ENCODE data around the gene TUBA4B. TPM values are rescaled to one million over a fixed set of nuclear protein-coding genes. Genes with fewer than 3 reads are reported as not detected.

TUBA4B gene
- total RNA-seq = 0.11 TPM in 1 of 2 replicates, not detected in the other

DNA sequence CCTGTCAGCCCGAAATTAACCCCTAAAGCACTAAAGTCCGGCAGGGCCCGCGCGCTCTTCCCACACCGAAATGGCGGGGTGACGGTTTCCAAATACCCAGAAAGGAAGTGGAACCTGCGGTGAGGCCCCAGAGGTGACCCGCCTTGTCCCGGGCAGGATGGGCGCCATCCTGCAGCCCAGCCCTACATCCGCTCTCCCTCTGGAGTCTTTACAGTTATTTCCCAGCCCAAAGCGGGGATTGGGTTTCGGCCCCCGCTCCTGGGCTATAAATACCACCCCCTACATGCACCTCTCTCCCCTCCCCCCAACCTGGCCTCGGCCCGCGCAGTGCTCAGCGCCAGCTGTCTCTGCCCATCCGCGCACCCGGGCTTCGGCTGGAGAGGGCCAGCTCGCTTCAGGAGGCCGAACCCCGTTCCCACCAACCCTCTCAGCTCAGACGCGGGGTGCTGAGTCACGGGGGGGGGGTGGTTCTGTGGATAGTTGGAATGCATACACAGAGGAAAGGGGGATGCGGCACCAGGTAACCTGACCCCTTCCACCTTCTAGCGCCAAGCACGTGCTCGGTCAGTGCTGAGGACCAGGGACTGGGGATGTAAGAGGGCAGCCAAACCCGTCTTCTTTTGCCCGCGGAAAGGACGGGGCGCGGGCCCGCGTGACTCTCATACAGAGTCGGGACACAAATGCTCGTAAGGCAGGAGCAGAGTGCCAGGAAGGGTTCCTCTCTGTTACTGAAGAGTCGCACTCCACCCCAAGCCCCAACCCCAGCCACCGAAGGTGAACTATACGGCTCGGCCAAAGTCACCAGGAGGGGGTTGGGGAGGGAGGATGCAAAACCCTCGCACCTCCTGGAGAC is at the start of gene TUBA4B:
TUBA4B (plus strand) TSS at position 344 of the 853 bp plus-strand sequence; CDS start at position 509, 165 bp downstream.

DNA sequence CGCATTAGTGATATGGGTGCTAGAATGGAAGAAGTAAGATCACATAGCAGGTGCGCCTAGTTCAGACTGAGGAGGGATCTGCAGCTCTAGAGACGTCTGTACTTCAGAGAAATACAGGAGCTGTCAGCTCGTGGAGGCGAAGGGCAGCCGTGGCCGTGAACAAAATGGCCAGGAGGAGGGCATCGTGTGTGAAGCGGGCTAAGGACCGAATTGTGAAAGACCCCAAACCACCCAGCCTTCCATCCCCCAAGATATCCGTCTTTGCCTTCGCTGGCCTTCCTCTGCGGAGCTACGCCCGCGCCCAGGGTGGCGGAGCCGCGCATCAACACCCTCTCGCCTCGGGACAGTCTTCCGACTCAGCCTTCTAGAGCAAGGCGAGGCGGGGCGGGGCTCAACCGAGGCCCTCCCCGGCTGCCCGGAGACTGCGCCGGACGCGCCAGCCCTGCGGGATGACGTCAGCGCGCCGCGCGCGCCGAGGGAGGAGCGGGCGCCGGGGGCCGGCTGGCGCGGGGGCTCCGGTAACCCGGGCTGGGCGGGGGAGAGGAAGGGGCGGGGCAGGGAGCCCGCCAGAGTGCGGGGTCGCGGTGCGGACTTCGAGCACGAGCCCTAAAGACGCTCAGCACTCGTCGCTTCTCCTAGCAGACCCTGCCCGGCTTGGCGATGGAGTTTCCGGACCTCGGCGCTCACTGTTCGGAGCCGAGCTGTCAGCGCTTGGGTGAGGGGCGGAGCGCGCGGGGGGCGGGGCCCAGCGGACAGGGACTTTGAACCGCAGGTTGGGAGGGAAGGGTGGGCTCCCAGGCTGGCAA is 46.5 kb upstream of the TUBA4B start, which contains the start of gene ZFAND2B:
ZFAND2B (plus strand) TSS at position 455 of the 806 bp plus-strand sequence; CDS start at position 661, 206 bp downstream.

DNA sequence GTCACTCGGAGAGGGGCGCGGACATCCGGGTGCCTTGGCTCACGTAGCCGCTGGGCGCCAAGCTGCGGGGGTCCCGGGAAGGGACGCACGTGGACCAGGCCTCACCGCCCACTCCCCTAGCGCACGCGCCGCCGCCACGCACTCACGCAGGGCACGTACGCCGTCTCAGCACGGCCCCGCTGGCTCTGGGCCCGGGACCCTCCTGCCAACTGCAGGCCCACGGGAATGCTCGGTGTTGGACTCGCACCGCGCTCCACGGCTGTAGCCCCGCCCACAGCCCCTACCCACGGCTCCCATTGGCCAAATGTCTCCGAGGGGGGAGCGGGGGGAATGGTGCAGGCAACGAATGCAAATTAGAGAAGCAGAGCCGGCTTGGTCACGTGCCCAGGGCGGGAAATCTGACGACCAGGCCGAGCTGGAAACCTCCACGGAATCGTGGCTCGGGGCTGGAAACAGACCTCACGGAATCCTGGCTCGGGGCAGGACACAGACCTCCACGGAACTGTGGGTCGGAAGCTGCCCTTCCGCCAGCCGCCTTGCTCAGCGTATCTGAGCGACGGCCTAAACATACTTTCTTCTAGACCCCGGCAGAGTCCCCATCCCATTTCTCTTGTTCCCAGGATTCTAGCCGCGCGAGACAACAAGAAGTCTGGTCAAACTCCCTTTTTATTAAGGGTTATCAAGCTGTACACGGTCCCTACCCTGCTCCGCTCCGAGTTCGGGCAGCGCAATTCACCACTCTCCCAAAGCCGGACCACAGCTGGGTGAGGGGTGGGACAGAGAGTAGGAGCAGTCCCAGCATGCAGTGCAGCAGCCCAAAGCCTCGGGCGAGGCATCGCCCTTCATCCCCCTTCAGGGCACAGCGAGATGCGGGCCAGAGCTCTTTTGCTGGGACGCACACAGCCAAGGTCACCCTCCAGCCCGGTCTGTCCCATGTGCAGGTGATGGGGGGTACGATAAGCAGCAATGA is 34.0 kb upstream of the TUBA4B start, which contains the start of gene ABCB6:
ABCB6 (minus strand) TSS at position 227 of the 970 bp plus-strand sequence. CDS start 285 bp downstream, outside the sequence.

DNA sequence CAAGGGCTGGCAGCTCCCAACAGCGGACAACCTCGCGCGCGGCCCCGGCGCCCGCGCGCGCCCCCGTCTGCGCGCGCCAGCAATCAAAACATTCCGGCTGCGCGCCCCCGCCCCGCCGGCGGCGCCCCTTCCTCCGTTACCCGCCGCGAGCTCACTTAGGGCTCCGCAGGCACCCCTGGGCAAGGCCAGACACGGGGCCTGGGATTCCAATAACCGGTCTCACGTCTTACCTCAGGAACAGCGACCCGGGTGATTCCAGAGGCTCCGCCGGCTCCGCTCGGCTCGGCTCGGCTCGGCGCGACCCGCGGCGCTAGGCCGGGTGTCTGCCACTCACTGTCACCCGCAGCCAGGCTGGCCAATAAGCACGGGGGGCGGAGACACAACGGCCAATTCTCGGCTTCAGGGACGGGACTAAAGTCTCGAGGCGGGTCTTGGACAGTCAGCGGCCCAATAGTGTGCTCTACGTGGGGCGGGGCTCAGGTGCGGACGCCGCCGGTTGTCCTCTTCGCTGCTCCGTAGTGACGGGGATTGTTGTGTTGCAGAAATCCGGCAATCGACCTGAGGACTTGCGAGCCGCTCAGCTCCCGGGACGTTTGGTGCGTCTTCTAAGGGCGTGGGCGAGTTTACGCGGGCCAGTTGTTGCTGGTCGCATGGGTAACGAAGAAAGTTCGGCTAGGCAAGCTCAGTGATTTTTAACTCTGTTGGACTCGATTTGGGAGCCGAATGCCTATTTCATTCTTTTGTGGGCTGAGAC is 23.6 kb upstream of the TUBA4B start, which contains the start of the genes ANKZF1 and ATG9A:
ANKZF1 (plus strand) TSS at position 502 of the 754 bp plus-strand sequence. CDS start 452 bp downstream, outside the sequence.
ATG9A (minus strand) TSS at position 332 of the 754 bp plus-strand sequence. CDS start 1,612 bp downstream, outside the sequence.

DNA sequence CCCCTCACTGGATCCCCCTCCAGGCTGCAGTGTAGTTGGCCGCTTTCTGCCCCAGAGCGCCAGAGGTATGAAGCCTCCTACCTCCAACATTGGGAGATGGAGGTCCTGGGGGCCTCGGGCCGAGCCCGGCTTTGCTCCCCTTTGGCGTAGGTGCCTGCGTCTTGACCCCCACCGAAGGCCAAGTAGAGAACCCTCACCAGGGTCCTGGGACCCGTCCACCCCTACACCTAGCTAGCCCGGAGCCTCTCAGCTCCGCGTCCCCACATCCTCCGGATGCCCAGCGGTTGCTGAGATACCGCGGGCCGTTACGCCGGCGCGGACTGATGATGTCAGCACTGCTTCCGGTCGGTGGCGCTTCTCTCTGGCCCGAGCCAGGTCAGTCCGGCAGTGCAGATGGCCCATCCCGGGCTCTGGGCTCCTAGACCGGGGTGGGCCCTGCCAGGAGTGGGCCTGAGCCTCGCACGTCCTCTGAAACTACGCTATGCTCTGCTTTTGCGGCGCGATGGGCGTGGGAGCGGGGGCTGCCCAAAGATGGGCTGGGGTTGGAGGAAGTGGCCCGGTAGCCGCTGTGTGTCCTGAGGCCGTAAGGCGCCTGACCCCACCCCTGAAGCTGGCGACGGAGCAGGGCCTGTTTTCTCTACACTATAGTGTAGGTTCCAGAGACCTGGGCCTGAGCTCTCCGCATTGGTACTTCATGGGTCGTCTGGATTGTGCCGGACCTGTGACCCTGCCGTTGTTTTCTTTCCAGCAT is 7.7 kb upstream of the TUBA4B start, which contains the start of the genes GLB1L and STK16:
GLB1L (minus strand) TSS at position 297 of the 751 bp plus-strand sequence. CDS start 1,871 bp downstream, outside the sequence.
STK16 (plus strand) TSS at position 332 of the 751 bp plus-strand sequence. CDS start 521 bp downstream, outside the sequence.

DNA sequence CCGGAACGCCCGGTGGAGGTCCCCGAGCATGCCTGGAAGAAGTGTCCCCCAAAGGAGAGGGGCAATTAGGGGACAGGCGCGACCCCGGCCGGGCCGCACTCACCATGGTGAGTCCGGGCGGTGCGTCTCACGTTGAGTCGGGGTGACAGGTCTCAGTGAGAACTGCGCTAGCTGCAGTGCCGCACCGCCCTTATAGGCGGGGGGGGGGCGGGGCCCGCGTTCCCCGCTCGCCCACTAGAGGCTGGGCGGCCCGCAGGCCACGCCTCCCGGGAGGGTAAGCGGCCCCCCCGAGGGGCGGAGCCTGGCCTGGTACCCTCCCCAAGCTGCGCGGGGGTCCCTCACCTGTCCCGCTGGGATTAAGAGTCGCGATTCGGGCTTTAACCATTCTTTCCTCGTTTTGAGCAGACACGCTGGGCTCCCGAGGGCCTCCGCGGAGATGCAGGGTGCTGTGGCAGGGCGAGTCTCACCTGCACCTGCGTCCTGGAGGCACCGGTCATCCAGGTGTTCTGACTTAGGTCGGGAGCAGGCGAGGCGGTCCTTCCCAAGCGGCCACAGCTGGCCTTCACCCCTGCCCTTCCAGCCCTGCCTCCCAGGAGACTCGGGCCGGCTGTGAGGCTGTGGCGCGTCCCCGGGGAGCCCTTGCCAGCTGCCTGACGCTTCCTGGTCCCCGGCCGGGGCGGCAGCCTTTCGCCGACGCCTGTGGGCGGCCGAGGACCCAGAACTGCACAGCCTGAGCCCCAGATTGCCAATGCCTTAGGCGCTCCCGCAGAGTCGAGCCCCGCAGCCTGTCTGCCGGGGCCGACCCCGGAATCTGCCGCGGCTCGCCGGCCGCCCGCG is 928 bp downstream of the TUBA4B start, which contains the start of gene TUBA4A:
TUBA4A (minus strand) TSS at position 166 of the 837 bp plus-strand sequence; CDS start at position 106, 60 bp downstream.

DNA sequence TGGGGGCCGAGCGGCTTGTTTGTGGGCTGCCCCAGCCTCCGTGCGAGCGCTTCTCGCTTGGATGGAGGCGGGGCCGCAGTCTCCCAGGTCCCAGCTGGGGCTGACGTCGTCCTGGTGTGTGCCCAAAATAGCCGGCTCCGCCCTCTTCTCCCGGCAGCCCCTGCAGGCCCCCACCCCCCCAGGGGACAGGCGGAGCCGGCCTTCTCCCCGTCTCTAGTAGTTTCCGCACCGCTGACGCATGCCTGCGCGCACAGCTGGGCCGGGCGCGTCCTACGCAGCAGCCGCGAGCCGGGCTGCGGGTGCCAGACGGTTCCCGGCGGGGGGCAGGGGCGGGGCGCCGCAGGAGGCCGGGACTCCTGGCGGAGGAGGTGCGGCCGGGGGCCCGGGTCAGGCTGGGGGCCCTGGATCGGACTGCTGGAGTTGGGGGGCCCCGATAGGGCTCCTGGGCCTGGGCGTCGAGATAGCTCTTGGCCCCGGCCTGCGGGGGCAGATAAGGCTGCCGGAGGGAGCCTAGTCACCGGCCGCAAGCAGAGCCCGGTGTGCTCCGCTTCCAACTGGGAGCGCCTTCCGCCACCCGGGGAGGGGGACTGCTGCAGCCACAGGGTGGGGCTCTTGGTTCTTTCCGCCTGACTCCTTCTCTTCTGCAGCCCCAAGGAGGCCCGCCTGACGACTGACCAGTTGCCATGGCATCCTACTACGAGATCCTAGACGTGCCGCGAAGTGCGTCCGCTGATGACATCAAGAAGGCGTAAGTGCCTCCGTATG is 26.3 kb downstream of the TUBA4B start, which contains the start of gene DNAJB2:
DNAJB2 (plus strand) TSS at position 216 of the 765 bp plus-strand sequence; CDS start at position 684, 468 bp downstream.

DNA sequence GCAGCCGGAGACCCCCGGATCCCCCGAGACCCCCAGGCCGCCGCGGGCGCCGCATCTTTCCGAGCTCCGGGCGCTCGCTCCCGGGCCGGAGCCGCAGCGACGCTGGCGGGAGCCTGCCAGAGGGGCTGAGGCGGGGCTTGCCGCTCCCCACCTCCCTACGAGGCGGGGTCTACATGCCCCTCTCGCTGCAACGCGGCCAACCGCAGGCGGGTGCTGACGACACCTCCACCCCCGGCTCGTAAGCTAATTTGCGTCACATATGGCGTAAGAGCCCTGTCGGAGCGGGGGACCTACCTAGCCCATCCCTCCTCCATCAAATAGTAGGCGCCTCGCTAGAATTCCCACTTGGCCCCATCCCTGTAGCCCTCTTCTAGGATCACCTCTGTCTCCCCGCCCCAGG is 56.2 kb downstream of the TUBA4B start, which contains the start of gene PTPRN:
PTPRN (minus strand) TSS at position 124 of the 400 bp plus-strand sequence; CDS start at position 55, 69 bp downstream.

Other genes with a start within 250 kb of the TUBA4B start
- gene CFAP65, start 211.7 kb upstream of the TUBA4B start, total RNA-seq = not detected in 2 replicates
- gene IHH, start 192.3 kb upstream of the TUBA4B start, total RNA-seq = 0.11 TPM in 1 of 2 replicates, not detected in the other
- gene NHEJ1, start 92.4 kb upstream of the TUBA4B start, total RNA-seq = 19.7 and 23.9 TPM in 2 replicates
- gene SLC23A3, start 83.2 kb upstream of the TUBA4B start, total RNA-seq = 1.00 and 2.5 TPM in 2 replicates
- gene CNPPD1, start 76.3 kb upstream of the TUBA4B start, total RNA-seq = 26.9 and 31.2 TPM in 2 replicates
- gene RETREG2, start 75.0 kb upstream of the TUBA4B start, total RNA-seq = 75.1 and 77.5 TPM in 2 replicates
- gene ZFAND2B, start 46.5 kb upstream of the TUBA4B start, total RNA-seq = 25.5 and 30.0 TPM in 2 replicates
- 28.1 and 38.4 TPM in 2 replicates for gene ABCB6, start 34.3 kb upstream of the TUBA4B start, total RNA-seq
- 27.0 and 40.4 TPM in 2 replicates for gene ATG9A, start 23.6 kb upstream of the TUBA4B start, total RNA-seq
- 23.4 and 27.0 TPM in 2 replicates for gene ANKZF1, start 23.4 kb upstream of the TUBA4B start, total RNA-seq
- 17.5 and 19.1 TPM in 2 replicates for gene GLB1L, start 7.8 kb upstream of the TUBA4B start, total RNA-seq
- gene STK16, start 7.8 kb upstream of the TUBA4B start, total RNA-seq = 42.4 and 48.9 TPM in 2 replicates
- gene TUBA4A, start 675 bp downstream of the TUBA4B start, total RNA-seq = 6.9 and 11.5 TPM in 2 replicates
- 47.1 and 51.1 TPM in 2 replicates for gene DNAJB2, start 26.1 kb downstream of the TUBA4B start, total RNA-seq
- 9.0 and 58.1 TPM in 2 replicates for gene PTPRN, start 56.2 kb downstream of the TUBA4B start, total RNA-seq
- gene RESP18, start 79.5 kb downstream of the TUBA4B start, total RNA-seq = not detected in 2 replicates
- 80.4 and 85.0 TPM in 2 replicates for gene DNPEP, start 134.7 kb downstream of the TUBA4B start, total RNA-seq
- 284 and 858 TPM in 2 replicates for gene DES, start 165.1 kb downstream of the TUBA4B start, total RNA-seq
- gene SPEG, start 181.6 kb downstream of the TUBA4B start, total RNA-seq = 38.8 and 60.6 TPM in 2 replicates
- gene GMPPA, start 245.6 kb downstream of the TUBA4B start, total RNA-seq = 67.4 and 70.6 TPM in 2 replicates